ENCODE results near the gene FZD10. TPM values are rescaled to one million over a fixed set of nuclear protein-coding genes. Genes with fewer than 3 reads are reported as not detected.

Gene FZD10
- total RNA-seq, 2 experiments from 2014 or later: not detected

DNA sequence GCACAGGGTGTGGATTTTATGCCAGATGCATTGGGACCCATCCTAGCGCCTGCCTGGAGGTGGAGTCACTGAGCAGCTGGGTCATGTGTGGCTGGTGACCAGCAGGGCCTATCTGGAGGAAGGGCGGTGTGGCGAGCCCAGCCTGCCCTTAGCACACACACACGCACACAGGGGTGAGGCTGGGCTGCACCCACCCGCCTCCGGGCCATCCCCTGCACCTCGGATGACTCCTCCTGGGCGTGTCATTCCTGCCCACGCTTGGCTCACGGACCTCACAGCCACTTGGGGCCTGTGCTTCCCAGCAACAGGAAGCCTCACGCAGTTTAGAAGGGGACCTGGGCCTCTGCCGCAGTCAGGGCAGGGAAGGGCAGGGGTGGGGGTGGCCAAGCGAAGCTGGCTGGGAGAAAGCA is 36.2 kb upstream of the FZD10 start:
- Mint-ChIP-seq H3K36me3 (no peaks in the 10 kb centered on the region), H3K27me3 (peaks cover 5% of the 10 kb centered on the region), H3K9me3 (no peaks in the 10 kb centered on the region), H3K27ac (no peak overlapping the region), H3K4me3 (no peak overlapping the region), H3K4me1 (no peaks in the 10 kb centered on the region)
- DNase-seq (no peak), ATAC-seq (ENCODE audit: low read depth) (no peak)
- POLR2A ChIA-PET: no interaction called here

GRCh38 chr12:130127532-130127911 is 34.7 kb upstream of the FZD10 start:
- Mint-ChIP-seq H3K36me3 (no peaks in the 10 kb centered on the region), H3K27me3 (peaks cover 2% of the 10 kb centered on the region), H3K9me3 (no peaks in the 10 kb centered on the region), H3K4me3 (no peak overlapping the region), H3K27ac (no peak overlapping the region), H3K4me1 (no peaks in the 10 kb centered on the region)
- DNase-seq (no peak), ATAC-seq (ENCODE audit: low read depth) (no peak)
- POLR2A ChIA-PET: no interaction called here

- peaks cover 2% of the 10 kb centered on the region for H3K27me3 Mint-ChIP-seq
- no peaks in the 10 kb centered on the region for H3K36me3 Mint-ChIP-seq
- H3K27ac Mint-ChIP-seq: no peak overlapping the region
- H3K4me3 Mint-ChIP-seq: no peak overlapping the region
- DNase-seq (no peak), ATAC-seq (ENCODE audit: low read depth) (no peak)
- H3K9me3 Mint-ChIP-seq: no peaks in the 10 kb centered on the region
- H3K4me1 Mint-ChIP-seq: no peaks in the 10 kb centered on the region
- POLR2A ChIA-PET: no interaction called here
These were observed 34.1 kb upstream of the FZD10 start for GRCh38 chr12:130127912-130128789.

DNA sequence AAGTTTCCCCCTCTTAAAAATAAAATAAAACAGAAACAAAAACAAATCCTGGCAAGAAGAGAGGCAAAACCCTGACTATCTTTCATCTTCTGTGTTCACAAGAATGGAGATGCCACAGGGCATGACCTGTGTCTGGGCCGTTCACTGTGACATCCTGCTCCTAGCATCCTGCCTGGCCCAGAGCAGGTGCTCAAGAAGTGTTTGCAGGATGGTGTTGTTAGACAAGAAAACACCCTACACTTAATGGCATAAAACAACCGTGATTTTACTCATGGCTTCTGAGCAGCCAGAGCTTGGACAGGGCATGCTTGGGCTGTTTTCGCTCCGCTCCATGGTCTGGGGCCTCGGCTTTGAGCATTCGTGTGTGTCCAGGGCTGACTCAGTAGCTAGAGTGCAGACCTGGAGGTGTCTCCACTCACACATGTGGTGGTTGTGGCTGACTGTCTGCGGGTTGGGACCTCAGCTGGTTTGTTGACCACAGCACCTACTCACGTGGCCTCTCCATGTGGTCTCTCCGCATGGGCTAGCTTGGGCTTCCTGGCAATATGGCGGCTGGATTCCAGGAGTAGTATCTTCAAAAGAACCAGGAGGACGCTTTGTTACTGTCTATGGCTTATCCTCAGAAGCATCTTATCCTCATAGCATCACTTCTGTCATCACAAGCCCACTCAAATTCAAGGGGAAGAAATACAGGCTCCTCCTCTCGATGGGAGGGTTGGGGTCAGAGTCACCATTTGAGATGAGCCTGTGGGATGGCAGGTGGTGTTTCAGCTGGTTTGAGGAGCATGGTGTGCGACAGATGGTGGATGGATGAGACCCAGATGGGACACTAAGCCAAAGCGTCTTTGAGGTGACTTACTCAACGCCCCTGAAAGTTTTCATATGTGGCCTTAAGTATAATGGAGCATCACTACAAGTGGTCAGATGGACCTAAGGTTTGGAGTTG is 33.2 kb upstream of the FZD10 start:
- Mint-ChIP-seq H3K27me3 (peaks cover 2% of the 10 kb centered on the region), H3K9me3 (no peaks in the 10 kb centered on the region), H3K27ac (no peak overlapping the region), H3K4me1 (no peaks in the 10 kb centered on the region), H3K4me3 (no peak overlapping the region), H3K36me3 (no peaks in the 10 kb centered on the region)
- ATAC-seq (ENCODE audit: low read depth) (no peak), DNase-seq (no peak)
- POLR2A ChIA-PET: no interaction called here

DNA sequence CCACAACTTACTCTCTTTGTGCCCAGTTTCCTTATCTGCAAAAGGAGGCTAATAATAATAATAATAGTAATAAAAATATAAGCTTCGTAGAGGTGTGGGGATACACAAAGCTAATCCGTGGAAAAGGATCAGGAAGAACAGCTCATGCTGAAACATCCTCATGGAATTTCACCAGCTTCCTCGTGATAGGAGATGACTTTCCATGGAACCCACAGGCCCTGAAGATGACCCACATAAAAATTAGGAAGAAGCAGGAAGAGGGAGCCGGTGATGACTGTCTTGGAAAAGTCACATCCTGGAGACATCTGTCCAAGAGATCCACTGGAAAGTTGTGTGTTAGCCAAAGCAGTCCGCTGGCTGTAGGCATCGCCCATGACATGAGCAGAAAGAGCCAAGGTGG is 31.9 kb upstream of the FZD10 start:
- DNase-seq: no peak
- no peak for ATAC-seq (ENCODE audit: low read depth)
- Mint-ChIP-seq H3K9me3 (peaks cover 7% of the 10 kb centered on the region), H3K36me3 (no peaks in the 10 kb centered on the region), H3K4me1 (no peaks in the 10 kb centered on the region), H3K4me3 (no peak overlapping the region), H3K27me3 (peaks cover 2% of the 10 kb centered on the region), H3K27ac (no peak overlapping the region)
- POLR2A ChIA-PET: no interaction called here

- H3K27me3 Mint-ChIP-seq: peaks cover 2% of the 10 kb centered on the region
- peaks cover 8% of the 10 kb centered on the region for H3K9me3 Mint-ChIP-seq
- H3K4me3 Mint-ChIP-seq: no peak overlapping the region
- H3K27ac Mint-ChIP-seq: no peak overlapping the region
- ATAC-seq (ENCODE audit: low read depth) (no peak), DNase-seq (no peak)
- no peaks in the 10 kb centered on the region for H3K36me3 Mint-ChIP-seq
- POLR2A ChIA-PET: no interaction called here
- no peaks in the 10 kb centered on the region for H3K4me1 Mint-ChIP-seq
These were observed 31.2 kb upstream of the FZD10 start for GRCh38 chr12:130131025-130131424.

- POLR2A ChIA-PET: no interaction called here
- Mint-ChIP-seq H3K36me3 (no peaks in the 10 kb centered on the region), H3K27me3 (peaks cover 2% of the 10 kb centered on the region), H3K4me1 (no peaks in the 10 kb centered on the region), H3K27ac (no peak overlapping the region), H3K4me3 (no peak overlapping the region), H3K9me3 (peaks cover 8% of the 10 kb centered on the region)
- ATAC-seq (ENCODE audit: low read depth) (no peak), DNase-seq (no peak)
These were observed 30.5 kb upstream of the FZD10 start for GRCh38 chr12:130131801-130132200.

DNA sequence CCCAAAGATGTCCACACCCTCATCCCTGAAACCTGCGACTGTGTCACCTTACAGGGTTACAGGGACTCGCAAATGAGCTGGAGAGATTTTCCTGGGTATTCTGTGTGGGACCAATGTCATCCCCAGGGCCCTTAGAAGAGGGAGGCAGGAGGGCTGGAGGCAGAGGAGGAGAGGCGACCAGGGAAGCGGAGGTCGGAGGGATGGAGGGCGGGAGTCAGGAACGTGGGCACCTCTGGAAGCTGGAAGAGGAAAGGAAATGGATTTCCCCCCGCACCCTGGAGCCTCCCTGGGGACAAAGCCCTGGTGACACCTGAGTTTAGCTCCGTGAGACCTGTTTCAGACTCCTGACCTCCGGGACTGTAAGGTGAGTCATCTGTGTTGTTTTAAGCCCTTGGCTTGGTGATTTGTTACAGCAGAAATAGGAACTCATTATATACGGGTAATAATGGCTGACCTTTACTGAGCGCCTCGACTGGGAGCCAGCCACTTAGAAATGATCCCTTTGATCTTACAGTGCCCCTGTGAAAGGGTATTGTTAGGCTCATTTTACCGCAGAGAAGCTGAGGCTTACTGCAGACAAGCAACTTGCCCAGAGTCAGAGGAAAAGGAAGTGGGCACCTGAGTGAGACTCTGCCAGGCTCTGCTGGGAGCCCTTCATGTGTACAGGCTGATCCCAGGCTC is 29.3 kb upstream of the FZD10 start:
- H3K27me3 Mint-ChIP-seq: peaks cover 5% of the 10 kb centered on the region
- POLR2A ChIA-PET: no interaction called here
- no peak overlapping the region for H3K27ac Mint-ChIP-seq
- H3K4me1 Mint-ChIP-seq: no peaks in the 10 kb centered on the region
- H3K36me3 Mint-ChIP-seq: no peaks in the 10 kb centered on the region
- no peak for DNase-seq
- H3K4me3 Mint-ChIP-seq: no peak overlapping the region
- no peak for ATAC-seq (ENCODE audit: low read depth)
- H3K9me3 Mint-ChIP-seq: peaks cover 8% of the 10 kb centered on the region

- Mint-ChIP-seq H3K9me3 (peaks cover 8% of the 10 kb centered on the region), H3K36me3 (no peaks in the 10 kb centered on the region), H3K4me1 (no peaks in the 10 kb centered on the region), H3K4me3 (no peak overlapping the region), H3K27me3 (peaks cover 5% of the 10 kb centered on the region), H3K27ac (no peak overlapping the region)
- no peak for DNase-seq
- no peak for ATAC-seq (ENCODE audit: low read depth)
- POLR2A ChIA-PET: no interaction called here
These were observed 28.3 kb upstream of the FZD10 start for GRCh38 chr12:130133851-130134562.

DNA sequence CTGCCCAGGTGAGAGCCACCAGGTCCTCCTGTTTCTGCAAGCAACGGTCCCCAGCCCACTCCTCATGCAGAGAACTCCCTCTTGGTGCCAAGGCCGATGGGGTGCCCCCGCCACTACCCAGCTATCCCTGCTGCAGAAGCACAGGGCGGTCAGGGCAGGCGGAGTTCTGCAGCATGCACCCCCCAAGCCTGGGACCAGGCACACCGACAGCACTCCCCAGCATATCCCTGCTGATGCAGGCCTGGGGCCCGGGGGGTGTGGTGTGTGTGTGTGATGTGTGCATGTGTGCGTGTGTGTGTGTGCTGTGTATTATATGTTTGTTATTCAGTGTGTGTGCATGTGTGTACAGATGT is 27.7 kb upstream of the FZD10 start:
- no peak for ATAC-seq (ENCODE audit: low read depth)
- Mint-ChIP-seq H3K9me3 (peaks cover 8% of the 10 kb centered on the region), H3K36me3 (no peaks in the 10 kb centered on the region), H3K27ac (no peak overlapping the region), H3K27me3 (peaks cover 5% of the 10 kb centered on the region), H3K4me1 (no peaks in the 10 kb centered on the region), H3K4me3 (no peak overlapping the region)
- POLR2A ChIA-PET: no interaction called here
- no peak for DNase-seq

GRCh38 chr12:130136509-130137039 is 25.7 kb upstream of the FZD10 start:
- Mint-ChIP-seq H3K9me3 (peaks cover 8% of the 10 kb centered on the region), H3K27ac (no peak overlapping the region), H3K4me3 (no peak overlapping the region), H3K36me3 (no peaks in the 10 kb centered on the region), H3K4me1 (no peaks in the 10 kb centered on the region), H3K27me3 (peaks cover 3% of the 10 kb centered on the region)
- DNase-seq (no peak), ATAC-seq (ENCODE audit: low read depth) (no peak)
- POLR2A ChIA-PET: no interaction called here

DNA sequence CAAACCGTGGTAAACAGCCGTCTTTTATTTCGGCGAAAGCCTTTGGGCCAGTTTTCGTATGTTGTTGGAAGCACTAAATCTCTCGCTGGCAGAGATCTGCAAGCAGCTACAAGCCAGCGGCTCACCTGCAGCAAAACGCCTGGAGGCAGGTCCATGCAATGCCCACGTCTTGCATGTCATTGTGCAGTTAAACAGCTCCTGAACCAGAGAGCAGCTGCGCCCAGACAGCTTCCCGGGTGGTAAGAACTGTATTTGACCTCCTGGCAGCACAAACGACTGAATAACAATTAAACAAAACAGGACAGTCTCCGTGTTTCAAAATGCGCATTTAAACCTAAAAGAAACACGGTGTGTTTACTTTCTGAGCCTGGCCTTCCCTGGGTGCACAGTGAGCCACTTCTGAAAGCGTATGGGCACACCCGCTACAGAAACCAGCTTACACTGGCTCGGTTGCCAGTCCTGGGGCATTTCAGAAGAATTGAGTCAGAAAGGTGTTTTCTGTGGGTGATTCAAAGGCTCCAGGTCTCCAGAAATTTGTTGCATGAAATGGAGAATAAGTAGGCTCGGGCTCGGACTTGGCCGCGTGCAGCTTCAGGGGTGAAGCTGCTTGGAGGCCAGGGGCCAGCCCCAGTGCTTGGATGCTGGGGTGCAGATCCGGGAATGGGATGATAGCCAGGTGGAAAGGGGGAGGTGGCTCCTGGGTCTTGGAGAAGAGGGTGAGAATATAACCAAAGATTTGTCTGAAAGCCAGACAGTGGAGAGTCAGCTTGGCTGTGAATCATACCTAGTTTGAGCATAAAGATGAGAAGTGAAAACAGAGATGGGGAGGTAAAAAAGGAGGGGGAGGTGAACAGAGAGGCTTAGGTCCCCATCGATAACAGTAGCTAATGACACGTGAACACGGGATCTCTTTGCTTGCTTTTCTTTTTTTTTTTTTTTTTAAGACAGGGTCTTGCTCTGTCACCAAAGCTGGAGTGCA is 24.9 kb upstream of the FZD10 start:
- Mint-ChIP-seq H3K4me3 (no peak overlapping the region), H3K36me3 (no peaks in the 10 kb centered on the region), H3K9me3 (peaks cover 8% of the 10 kb centered on the region), H3K4me1 (no peaks in the 10 kb centered on the region), H3K27ac (no peak overlapping the region), H3K27me3 (peaks cover 3% of the 10 kb centered on the region)
- POLR2A ChIA-PET: no interaction called here
- DNase-seq: no peak
- no peak for ATAC-seq (ENCODE audit: low read depth)

Data from activated naive CD8-positive, alpha-beta T cell treated with anti-CD3 and anti-CD28 coated beads, Interleukin-2, amount 10 ng/mL, durations not matched to agents 7 days and 5 days (primary cell).